Stomach (tissue), 4 donors: ENCODE results near the gene CDH22.

Experiments used
- CTCF ChIP-seq, 7 experiments: fragments of 450-650 bp in 4 of 7; fragments of 200-600 bp in 3 of 7; sonication (generic) in 3 of 7; IDR thresholded peaks; one replicate each; pipeline ENCODE4 v1.5.1; 2016 to 2019; ENCODE audit warnings: antibody characterized with exemption in 7 of 7, control low read depth in 2 of 7, mild to moderate bottlenecking in 1 of 7
- POLR2A ChIP-seq, 4 donors: fragments of 450-650 bp; IDR thresholded peaks; one replicate each; pipeline ENCODE4 v1.6.1; 2016; ENCODE audit warnings: antibody characterized with exemption in 4 of 4, control low read depth in 2 of 4, mild to moderate bottlenecking in 1 of 4, moderate library complexity in 1 of 4

DNA sequence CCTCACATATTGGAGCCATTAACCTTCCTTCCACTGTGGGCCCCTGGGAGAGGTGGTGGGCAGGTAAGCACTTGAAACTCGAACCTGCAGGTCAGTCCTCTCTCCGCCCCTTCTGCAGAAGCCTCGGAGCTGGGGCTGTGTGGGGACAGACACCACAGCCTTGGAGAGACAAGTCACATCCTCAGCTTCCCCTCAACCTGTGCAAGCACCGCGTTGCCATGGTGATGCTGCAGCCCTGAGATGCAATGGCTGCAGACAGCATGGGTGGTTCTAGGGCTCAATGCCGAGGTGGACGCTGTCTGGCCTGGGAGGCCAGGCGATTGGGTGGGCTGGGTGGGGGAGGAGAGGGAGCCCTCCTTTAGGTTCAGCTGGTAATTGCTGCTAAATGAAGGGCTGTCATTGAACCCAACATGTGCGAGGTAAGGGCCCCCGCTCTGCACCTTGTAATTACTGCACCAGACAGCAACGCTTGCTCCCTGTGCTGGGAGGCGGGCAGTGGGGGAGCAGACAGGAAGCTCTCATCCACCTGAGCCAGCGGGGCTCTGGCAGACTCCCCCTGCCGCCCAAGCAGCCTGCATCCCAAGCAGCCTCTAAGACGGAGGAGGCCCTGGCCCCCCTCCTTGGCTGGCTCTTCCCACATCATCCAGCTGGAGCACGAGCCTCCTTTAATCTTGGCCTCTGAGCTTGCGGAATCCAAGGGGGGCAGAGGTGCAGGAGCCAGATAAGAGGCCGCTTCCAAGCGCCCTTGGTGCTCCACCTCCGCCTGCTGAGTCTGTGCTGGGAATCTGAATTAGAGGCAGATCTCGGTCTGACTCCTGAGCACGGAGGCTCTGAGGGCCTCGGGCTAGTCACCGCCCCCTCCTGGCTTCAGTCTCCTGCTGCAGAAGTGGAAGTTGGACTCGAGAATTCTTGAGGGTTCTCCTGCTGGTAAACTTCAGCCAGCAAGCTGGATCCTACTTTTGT is 39.8 kb upstream of the CDH22 start:
- no peak for TF ChIP-seq CTCF (IDR thresholded peaks at IDR 0.05)
- no peak for TF ChIP-seq POLR2A (IDR thresholded peaks at IDR 0.05)
